HepG2 (cell line): Measurements from ENCODE around the gene TBC1D7. TPM values are rescaled to one million over a fixed set of nuclear protein-coding genes. Genes with fewer than 3 reads are reported as not detected.

Source experiments
- ATF4 ChIP-seq, 2 experiments: fragments of 450-650 bp in 1 of 2; sonication (generic) in 1 of 2; formaldehyde crosslinking; IDR thresholded peaks; 2 replicates each; pipeline versions ENCODE4 v1.5.0 to v1.8.0; 2020 to 2022; ENCODE audit warnings: mild to moderate bottlenecking in 1 of 2, missing genetic modification reagents in 1 of 2
- ATM ChIP-seq: fragments of 450-650 bp; IDR thresholded peaks from 2 replicates; pipeline ENCODE4 v1.7.1; 2017; ENCODE audit warnings: mild to moderate bottlenecking, borderline replicate concordance
- CHD4 ChIP-seq: fragments of 200-600 bp; sonication (generic); IDR thresholded peaks from 2 replicates; pipeline ENCODE4 v1.7.0; 2017; ENCODE audit warnings: mild to moderate bottlenecking, low read length, borderline replicate concordance
- DNMT3B ChIP-seq: conservative IDR thresholded peaks from 2 replicates; pipeline ENCODE4 v1.6.1; 2016; ENCODE audit warnings: missing biosample characterization, control low read depth
- EHMT2 ChIP-seq: fragments of 200-600 bp; sonication (generic); IDR thresholded peaks from 2 replicates; pipeline ENCODE4 v1.7.0; 2017; ENCODE audit warnings: antibody characterized with exemption, low read depth, low read length, borderline replicate concordance
- HNF1A ChIP-seq, 2 experiments: sonication (generic) in 1 of 2; formaldehyde crosslinking in 1 of 2; IDR thresholded peaks; 2 replicates each; pipeline versions ENCODE4 v1.4.0 to v1.6.1; 2016 to 2020; ENCODE audit warnings: borderline replicate concordance in 1 of 2, low read depth in 1 of 2, mild to moderate bottlenecking in 1 of 2, missing genetic modification reagents in 1 of 2
- KLF12 ChIP-seq: sonication (generic); formaldehyde crosslinking; IDR thresholded peaks from 2 replicates; pipeline ENCODE4 v1.4.0; 2020; ENCODE audit warnings: missing genetic modification reagents, borderline replicate concordance
- LCORL ChIP-seq, 2 experiments: fragments of 450-650 bp in 1 of 2; sonication (generic) in 1 of 2; formaldehyde crosslinking in 1 of 2; IDR thresholded peaks; 2 replicates each; pipeline versions ENCODE4 v1.5.0 to v1.6.1; 2017 to 2020; ENCODE audit warnings: antibody characterized with exemption in 1 of 2, missing genetic modification reagents in 1 of 2
- NCOA5 ChIP-seq: sonication (generic); formaldehyde crosslinking; IDR thresholded peaks from 2 replicates; pipeline ENCODE4 v1.4.0; 2020; ENCODE audit warnings: missing genetic modification reagents
- TARDBP ChIP-seq: sonication (generic); formaldehyde crosslinking; IDR thresholded peaks from 2 replicates; pipeline ENCODE4 v1.8.0; 2022; ENCODE audit warnings: mild to moderate bottlenecking, missing genetic modification reagents
- TBX3 ChIP-seq: fragments of 450-650 bp; IDR thresholded peaks from 2 replicates; pipeline ENCODE4 v1.6.1; 2017; ENCODE audit warnings: antibody characterized with exemption, mild to moderate bottlenecking, inconsistent platforms, borderline replicate concordance
- ZBTB20 ChIP-seq: sonication (generic); formaldehyde crosslinking; IDR thresholded peaks from 2 replicates; pipeline ENCODE4 v1.8.1; 2023; ENCODE audit warnings: missing genetic modification reagents, low read depth, mild to moderate bottlenecking, borderline replicate concordance
- ZKSCAN8 ChIP-seq: IDR thresholded peaks from 2 replicates; pipeline ENCODE4 v1.6.1; 2016; ENCODE audit warnings: borderline replicate concordance, missing genetic modification reagents, missing compliant biosample characterization
- ZNF556 ChIP-seq: sonication (generic); formaldehyde crosslinking; IDR thresholded peaks from 2 replicates; pipeline ENCODE4 v1.4.0; 2020; ENCODE audit warnings: mild to moderate bottlenecking, missing genetic modification reagents, borderline replicate concordance
- polyA plus RNA-seq, 8 experiments: library from polyadenylated mRNA; depleted of rRNA in 3 of 8; stranded (reverse) in 7 of 8; unstranded in 1 of 8; fragments of >200 nt; fragmentation: Illumina TruSeq in 4 of 8; extraction: Trizol in 4 of 8; gene quantifications; 2 replicates each; pipeline versions ENCODE4 v1.2.1 to v1.2.3, GENCODE V29; 2011 to 2016; ENCODE audit warnings: low read depth in 4 of 8, missing spikeins in 1 of 8, mixed read lengths in 1 of 8; ENCODE audit not compliant: insufficient read depth in 1 of 8
- total RNA-seq, 5 experiments: library from RNA; depleted of rRNA; stranded (reverse); fragments of >200 nt; fragmentation: Illumina TruSeq; extraction: Trizol; gene quantifications; 2 replicates each; pipeline ENCODE4 v1.2.3, GENCODE V29; 2016; ENCODE audit warnings: low read depth in 1 of 5
- TF ChIP-seq, protein P1 (sequence below): IDR thresholded peaks from 2 replicates; pipeline ENCODE4 v1.6.1; 2016; ENCODE audit warnings: mild to moderate bottlenecking
- TF ChIP-seq, protein P2 (sequence below): sonication (generic); formaldehyde crosslinking; IDR thresholded peaks from 2 replicates; pipeline ENCODE4 v1.4.0; 2020; ENCODE audit warnings: mild to moderate bottlenecking, missing genetic modification reagents

TBC1D7 gene
- total and polyA plus RNA-seq, 2 of the 13 experiments (the other 11 are each of a cell fraction or from before 2014, with no cell fraction given): 23.3 to 30.8 TPM

DNA sequence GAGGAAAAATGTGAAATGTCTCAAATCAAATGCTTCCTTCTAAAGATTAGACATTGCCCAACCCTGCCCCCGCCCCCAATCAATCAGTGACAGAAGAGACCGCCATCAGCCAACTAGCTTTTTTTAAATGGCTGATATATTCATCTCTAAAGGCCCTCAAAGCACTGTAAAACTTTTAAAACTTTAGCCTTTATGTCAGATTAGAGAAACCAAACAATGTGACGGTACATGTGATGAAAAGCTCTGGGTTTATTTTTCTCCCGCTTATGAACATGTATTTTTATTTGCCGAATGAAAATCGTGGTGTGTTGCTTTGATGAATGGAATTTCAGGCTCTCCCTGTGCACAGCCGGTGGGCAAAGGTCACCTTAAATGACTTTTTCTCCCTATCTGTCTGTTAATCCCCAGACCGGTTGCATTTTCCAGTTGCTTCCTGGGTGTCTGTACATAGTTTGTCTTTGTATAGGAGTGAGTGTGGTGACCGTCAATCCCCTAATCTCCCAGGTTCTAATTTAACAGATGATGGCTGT is 38.5 kb downstream of the TBC1D7 start (continued):
- TF ChIP-seq EHMT2 (0 out of 2 replicates have a peak, but pooled peaks have one; percentile 84), NCOA5 (CRISPR knock-in tag) (no peak), KLF12 (no peak), ZKSCAN8 (CRISPR knock-in tag) (peak; percentile 61; the same call in 1 of the 2 replicates), TARDBP (CRISPR knock-in tag) (peak; percentile 51; the same call in 1 of the 2 replicates), TBX3 (peak; percentile 64; the same call in 1 of the 2 replicates), ATM (no peak), CHD4 (peak; percentile 72; the same call in 1 of the 2 replicates), ATF4 (CRISPR knock-in tag; IDR thresholded peaks at IDR 0.05) (no peak; a peak in 1 of 4 replicates), HNF1A (IDR thresholded peaks at IDR 0.05; ENCODE audit: low read depth) (peak; percentile 55; the same call in 1 of the 2 replicates), HNF1A (CRISPR knock-in tag; IDR thresholded peaks at IDR 0.05; ENCODE audit: borderline replicate concordance) (no peak; the same call in 1 of the 2 replicates), ZNF556 (CRISPR knock-in tag) (peak; percentile 42; the same call in 1 of the 2 replicates), LCORL (IDR thresholded peaks at IDR 0.05) (no peak), LCORL (CRISPR knock-in tag; IDR thresholded peaks at IDR 0.05) (peak; percentile 59; the same call in 1 of the 2 replicates), DNMT3B (CRISPR knock-in tag) (no peak), ZBTB20 (CRISPR knock-in tag) (peak; percentile 91; the same call in 1 of the 2 replicates)
- TF ChIP-seq, protein P1, sequence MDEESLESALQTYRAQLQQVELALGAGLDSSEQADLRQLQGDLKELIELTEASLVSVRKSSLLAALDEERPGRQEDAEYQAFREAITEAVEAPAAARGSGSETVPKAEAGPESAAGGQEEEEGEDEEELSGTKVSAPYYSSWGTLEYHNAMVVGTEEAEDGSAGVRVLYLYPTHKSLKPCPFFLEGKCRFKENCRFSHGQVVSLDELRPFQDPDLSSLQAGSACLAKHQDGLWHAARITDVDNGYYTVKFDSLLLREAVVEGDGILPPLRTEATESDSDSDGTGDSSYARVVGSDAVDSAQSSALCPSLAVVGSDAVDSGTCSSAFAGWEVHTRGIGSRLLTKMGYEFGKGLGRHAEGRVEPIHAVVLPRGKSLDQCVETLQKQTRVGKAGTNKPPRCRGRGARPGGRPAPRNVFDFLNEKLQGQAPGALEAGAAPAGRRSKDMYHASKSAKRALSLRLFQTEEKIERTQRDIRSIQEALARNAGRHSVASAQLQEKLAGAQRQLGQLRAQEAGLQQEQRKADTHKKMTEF (CRISPR knock-in tag): peak; percentile 56; the same call in 1 of the 2 replicates
- TF ChIP-seq, protein P2, sequence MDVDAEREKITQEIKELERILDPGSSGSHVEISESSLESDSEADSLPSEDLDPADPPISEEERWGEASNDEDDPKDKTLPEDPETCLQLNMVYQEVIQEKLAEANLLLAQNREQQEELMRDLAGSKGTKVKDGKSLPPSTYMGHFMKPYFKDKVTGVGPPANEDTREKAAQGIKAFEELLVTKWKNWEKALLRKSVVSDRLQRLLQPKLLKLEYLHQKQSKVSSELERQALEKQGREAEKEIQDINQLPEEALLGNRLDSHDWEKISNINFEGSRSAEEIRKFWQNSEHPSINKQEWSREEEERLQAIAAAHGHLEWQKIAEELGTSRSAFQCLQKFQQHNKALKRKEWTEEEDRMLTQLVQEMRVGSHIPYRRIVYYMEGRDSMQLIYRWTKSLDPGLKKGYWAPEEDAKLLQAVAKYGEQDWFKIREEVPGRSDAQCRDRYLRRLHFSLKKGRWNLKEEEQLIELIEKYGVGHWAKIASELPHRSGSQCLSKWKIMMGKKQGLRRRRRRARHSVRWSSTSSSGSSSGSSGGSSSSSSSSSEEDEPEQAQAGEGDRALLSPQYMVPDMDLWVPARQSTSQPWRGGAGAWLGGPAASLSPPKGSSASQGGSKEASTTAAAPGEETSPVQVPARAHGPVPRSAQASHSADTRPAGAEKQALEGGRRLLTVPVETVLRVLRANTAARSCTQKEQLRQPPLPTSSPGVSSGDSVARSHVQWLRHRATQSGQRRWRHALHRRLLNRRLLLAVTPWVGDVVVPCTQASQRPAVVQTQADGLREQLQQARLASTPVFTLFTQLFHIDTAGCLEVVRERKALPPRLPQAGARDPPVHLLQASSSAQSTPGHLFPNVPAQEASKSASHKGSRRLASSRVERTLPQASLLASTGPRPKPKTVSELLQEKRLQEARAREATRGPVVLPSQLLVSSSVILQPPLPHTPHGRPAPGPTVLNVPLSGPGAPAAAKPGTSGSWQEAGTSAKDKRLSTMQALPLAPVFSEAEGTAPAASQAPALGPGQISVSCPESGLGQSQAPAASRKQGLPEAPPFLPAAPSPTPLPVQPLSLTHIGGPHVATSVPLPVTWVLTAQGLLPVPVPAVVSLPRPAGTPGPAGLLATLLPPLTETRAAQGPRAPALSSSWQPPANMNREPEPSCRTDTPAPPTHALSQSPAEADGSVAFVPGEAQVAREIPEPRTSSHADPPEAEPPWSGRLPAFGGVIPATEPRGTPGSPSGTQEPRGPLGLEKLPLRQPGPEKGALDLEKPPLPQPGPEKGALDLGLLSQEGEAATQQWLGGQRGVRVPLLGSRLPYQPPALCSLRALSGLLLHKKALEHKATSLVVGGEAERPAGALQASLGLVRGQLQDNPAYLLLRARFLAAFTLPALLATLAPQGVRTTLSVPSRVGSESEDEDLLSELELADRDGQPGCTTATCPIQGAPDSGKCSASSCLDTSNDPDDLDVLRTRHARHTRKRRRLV (CRISPR knock-in tag): no peak
